OCI-LY1 (cell line): ENCODE data around the gene FAM98A.

Experiments used
- H2AFZ ChIP-seq: fragments of 200-600 bp; sonication (generic), shearing (Covaris generic); 2 replicates; pipeline ENCODE4 v1.6.0; 2014; ENCODE audit warnings: antibody characterized with exemption, mild to moderate bottlenecking, low read length
- H3F3A ChIP-seq: fragments of 200-600 bp; sonication (generic), shearing (Covaris generic); 2 replicates; pipeline ENCODE4 v1.6.0; 2014; ENCODE audit warnings: mild to moderate bottlenecking, antibody characterized with exemption, low read length, moderate library complexity; ENCODE audit not compliant: insufficient read depth
- H3K27ac ChIP-seq: fragments of 200-600 bp; sonication (generic); 2 replicates; pipeline ENCODE4 v1.5.1; 2014; ENCODE audit warnings: low read length, mixed run types, mild to moderate bottlenecking, low read depth; ENCODE audit not compliant: poor library complexity, severe bottlenecking
- H3K27me3 ChIP-seq: fragments of 200-600 bp; sonication (generic); 2 replicates; pipeline ENCODE4 v1.6.0; 2014; ENCODE audit warnings: antibody characterized with exemption, mild to moderate bottlenecking, low read length, moderate library complexity; ENCODE audit not compliant: insufficient read depth
- H3K36me3 ChIP-seq: fragments of 200-600 bp; sonication (generic); 2 replicates; pipeline ENCODE4 v1.6.1; 2014; ENCODE audit warnings: mild to moderate bottlenecking, antibody characterized with exemption, low read length, moderate library complexity, mixed read lengths; ENCODE audit not compliant: insufficient read depth
- H3K4me1 ChIP-seq: fragments of 200-600 bp; sonication (generic); 2 replicates; pipeline ENCODE4 v1.5.1; 2014; ENCODE audit warnings: mild to moderate bottlenecking, low read length, moderate library complexity; ENCODE audit not compliant: insufficient read depth, severe bottlenecking
- H3K4me2 ChIP-seq: fragments of 200-600 bp; sonication (generic), shearing (Covaris generic); 2 replicates; pipeline ENCODE4 v1.6.1; 2014; ENCODE audit warnings: low read length
- H3K4me3 ChIP-seq: fragments of 200-600 bp; sonication (generic); 2 replicates; pipeline ENCODE4 v1.5.1; 2014; ENCODE audit warnings: low read length, low read depth, mild to moderate bottlenecking, mixed read lengths; ENCODE audit not compliant: poor library complexity, severe bottlenecking
- H3K79me2 ChIP-seq: fragments of 200-600 bp; shearing (Covaris generic); 2 replicates; pipeline ENCODE4 v1.6.1; 2016; ENCODE audit warnings: mixed run types, low read length, mixed read lengths; ENCODE audit not compliant: insufficient read depth
- H3K9ac ChIP-seq: fragments of 200-600 bp; sonication (generic), shearing (Covaris generic); 2 replicates; pipeline ENCODE4 v1.6.1; 2014; ENCODE audit warnings: mild to moderate bottlenecking, low read length, mixed read lengths
- H3K9me2 ChIP-seq: fragments of 200-600 bp; sonication (generic), shearing (Covaris generic); 2 replicates; pipeline ENCODE4 v1.6.1; 2014; ENCODE audit warnings: low read depth, mild to moderate bottlenecking, low read length, mixed read lengths
- H3K9me3 ChIP-seq: fragments of 200-600 bp; shearing (Covaris generic); 2 replicates; pipeline ENCODE4 v1.6.1; 2014; ENCODE audit warnings: low read length, mixed read lengths
- H4K20me1 ChIP-seq: fragments of 200-600 bp; sonication (generic), shearing (Covaris generic); 2 replicates; pipeline ENCODE4 v1.6.0; 2016; ENCODE audit warnings: mild to moderate bottlenecking, low read length; ENCODE audit not compliant: insufficient read depth
- CTCF ChIP-seq: fragments of 200-600 bp; sonication (generic), shearing (Covaris generic); IDR thresholded peaks from 2 replicates; pipeline ENCODE4 v1.5.1; 2017; ENCODE audit warnings: mild to moderate bottlenecking, antibody characterized with exemption, low read length, moderate library complexity, mixed read lengths
- EZH2 ChIP-seq: fragments of 200-600 bp; sonication (generic), shearing (Covaris generic); IDR thresholded peaks from 2 replicates; pipeline ENCODE4 v1.8.0; 2017; ENCODE audit warnings: borderline replicate concordance, mixed run types, mild to moderate bottlenecking, antibody characterized with exemption, low read length, moderate library complexity, mixed read lengths

FAM98A gene

GRCh38 chr2:33606622-33607021, 7.5 kb upstream of the FAM98A start:
- no peak overlapping the region for H3K27ac ChIP-seq
- TF ChIP-seq EZH2, result no peak
- TF ChIP-seq CTCF, result no peak

DNA sequence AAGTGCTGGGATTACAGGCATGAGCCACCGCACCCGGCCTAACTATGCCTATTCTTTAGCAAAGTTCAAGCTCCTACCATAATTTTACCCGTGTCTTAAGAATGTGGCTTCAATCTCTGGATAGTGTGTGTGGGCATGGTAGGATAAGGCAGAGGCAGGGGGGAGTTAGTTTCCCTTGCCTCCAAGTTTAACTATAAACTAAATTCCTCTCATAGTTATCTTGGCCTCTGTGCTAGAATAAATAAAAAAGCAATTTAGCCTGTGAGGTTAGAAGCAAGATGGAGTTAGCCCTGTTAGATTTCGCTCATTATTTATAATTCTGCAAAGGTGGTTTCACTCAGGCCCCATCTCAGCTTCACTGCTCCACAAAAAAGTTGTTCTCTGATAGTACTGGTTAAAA, 7.0 kb upstream of the FAM98A start:
- no peaks in the 10 kb centered on the region for H3K4me1 ChIP-seq
- H3K9me3 ChIP-seq, result no peaks in the 10 kb centered on the region
- H3K79me2 ChIP-seq, result no peaks in the 10 kb centered on the region
- H2AFZ ChIP-seq, result no peak overlapping the region
- H3K9ac ChIP-seq, result no peak overlapping the region
- no peak overlapping the region for H3K27ac ChIP-seq
- no peak overlapping the region for H3K4me2 ChIP-seq
- H3K36me3 ChIP-seq, result no peaks in the 10 kb centered on the region
- no peaks in the 10 kb centered on the region for H4K20me1 ChIP-seq
- H3K9me2 ChIP-seq, result no peaks in the 10 kb centered on the region
- H3K4me3 ChIP-seq, result no peak overlapping the region
- no peak for TF ChIP-seq CTCF
- no peaks in the 10 kb centered on the region for H3K27me3 ChIP-seq
- no peaks in the 10 kb centered on the region for H3F3A ChIP-seq

More at GRCh38 chr2:33606622-33607021, 7.5 kb upstream of the FAM98A start:
- Histone ChIP-seq H2AFZ (no peak overlapping the region), H4K20me1 (no peaks in the 10 kb centered on the region), H3K9me3 (no peaks in the 10 kb centered on the region), H3K4me2 (no peak overlapping the region), H3K79me2 (no peaks in the 10 kb centered on the region), H3K9me2 (no peaks in the 10 kb centered on the region), H3F3A (no peaks in the 10 kb centered on the region), H3K27me3 (no peaks in the 10 kb centered on the region), H3K9ac (no peak overlapping the region), H3K4me1 (no peaks in the 10 kb centered on the region), H3K4me3 (no peak overlapping the region), H3K36me3 (no peaks in the 10 kb centered on the region)

- TF ChIP-seq EZH2, result no peak
- no peak for TF ChIP-seq CTCF
- Histone ChIP-seq H3F3A (no peaks in the 10 kb centered on the region), H3K27me3 (no peaks in the 10 kb centered on the region), H3K9ac (no peak overlapping the region), H3K9me3 (no peaks in the 10 kb centered on the region), H2AFZ (no peak overlapping the region), H3K27ac (no peak overlapping the region), H3K4me2 (no peak overlapping the region), H3K9me2 (no peaks in the 10 kb centered on the region), H3K79me2 (no peaks in the 10 kb centered on the region), H3K4me3 (no peak overlapping the region), H3K4me1 (peaks cover 1% of the 10 kb centered on the region), H3K36me3 (no peaks in the 10 kb centered on the region), H4K20me1 (no peaks in the 10 kb centered on the region)
These were observed 6.0 kb upstream of the FAM98A start for GRCh38 chr2:33605056-33605455.
